Measurements from ENCODE around the gene PKNOX2. TPM values are rescaled to one million over a fixed set of nuclear protein-coding genes. Genes with fewer than 3 reads are reported as not detected.

The PKNOX2 gene
- total RNA-seq, 2 donors from 2014 or later: 4.0 to 6.9 TPM

GRCh38 chr11:125139778-125140177 is 24.8 kb upstream of the PKNOX2 start:
- WGBS, 2 experiments (ENCODE audit: insufficient coverage in 1 of 2, insufficient read length in 1 of 2): 50 to 71% methylated on average over 1 to 3 of the region's 3 CpGs
- Mint-ChIP-seq H3K27ac (no peak overlapping the region), H3K4me3 (no peak overlapping the region), H3K36me3 (ENCODE audit: low read depth) (no peaks in the 10 kb centered on the region), H3K9me3 (no peaks in the 10 kb centered on the region), H3K27me3 (ENCODE audit: insufficient read depth) (peaks cover 55% of the 10 kb centered on the region), H3K4me1 (peaks cover 30% of the 10 kb centered on the region)
- Histone ChIP-seq H3K4me1 (ENCODE audit: control insufficient read depth, insufficient read depth, low read length) (peaks cover 7% of the 10 kb centered on the region), H3K4me3 (ENCODE audit: low read length) (no peak overlapping the region), H3K9me3 (ENCODE audit: control insufficient read depth, low read length) (no peaks in the 10 kb centered on the region), H3K36me3 (ENCODE audit: control insufficient read depth, insufficient read depth, low read length) (no peaks in the 10 kb centered on the region), H3K9ac (ENCODE audit: extremely low read depth, low read length, poor library complexity, severe bottlenecking) (no peak overlapping the region), H3K27me3 (ENCODE audit: control insufficient read depth, insufficient read depth, low read length, poor library complexity, severe bottlenecking) (peaks cover 5% of the 10 kb centered on the region), H3K27ac (ENCODE audit: low read depth, low read length) (peak overlapping the region; percentile 76)
- TF ChIP-seq CTCF (conservative IDR thresholded peaks at IDR 0.05): no peak
- DNase-seq: no peak

- Mint-ChIP-seq H3K4me3 (no peak overlapping the region), H3K36me3 (ENCODE audit: low read depth) (no peaks in the 10 kb centered on the region), H3K4me1 (peaks cover 30% of the 10 kb centered on the region), H3K27ac (no peak overlapping the region), H3K27me3 (ENCODE audit: insufficient read depth) (peaks cover 57% of the 10 kb centered on the region), H3K9me3 (no peaks in the 10 kb centered on the region)
- peak; percentile 63 for DNase-seq
- Histone ChIP-seq H3K9me3 (ENCODE audit: control insufficient read depth, low read length) (no peaks in the 10 kb centered on the region), H3K4me1 (ENCODE audit: control insufficient read depth, insufficient read depth, low read length) (peaks cover 7% of the 10 kb centered on the region), H3K4me3 (ENCODE audit: low read length) (no peak overlapping the region), H3K9ac (ENCODE audit: extremely low read depth, low read length, poor library complexity, severe bottlenecking) (no peak overlapping the region), H3K27ac (ENCODE audit: low read depth, low read length) (peak overlapping the region; percentile 76), H3K27me3 (ENCODE audit: control insufficient read depth, insufficient read depth, low read length, poor library complexity, severe bottlenecking) (peaks cover 3% of the 10 kb centered on the region), H3K36me3 (ENCODE audit: control insufficient read depth, insufficient read depth, low read length) (no peaks in the 10 kb centered on the region)
- peak; percentile 15 for TF ChIP-seq CTCF (conservative IDR thresholded peaks at IDR 0.05)
- 62 to 100% methylated on average over 2 to 6 of the region's 8 CpGs for WGBS, 2 experiments (ENCODE audit: insufficient coverage in 1 of 2, insufficient read length in 1 of 2)
These were observed 24.3 kb upstream of the PKNOX2 start for GRCh38 chr11:125140233-125140632.

GRCh38 chr11:125141178-125141577 is 23.4 kb upstream of the PKNOX2 start:
- peak; percentile 61 for DNase-seq
- Histone ChIP-seq H3K4me1 (ENCODE audit: control insufficient read depth, insufficient read depth, low read length) (peaks cover 7% of the 10 kb centered on the region), H3K9me3 (ENCODE audit: control insufficient read depth, low read length) (no peaks in the 10 kb centered on the region), H3K27me3 (ENCODE audit: control insufficient read depth, insufficient read depth, low read length, poor library complexity, severe bottlenecking) (no peaks in the 10 kb centered on the region), H3K4me3 (ENCODE audit: low read length) (no peak overlapping the region), H3K27ac (ENCODE audit: low read depth, low read length) (no peak overlapping the region), H3K9ac (ENCODE audit: extremely low read depth, low read length, poor library complexity, severe bottlenecking) (no peak overlapping the region), H3K36me3 (ENCODE audit: control insufficient read depth, insufficient read depth, low read length) (no peaks in the 10 kb centered on the region)
- 40 to 50% methylated on average over 6 to 12 of the region's 12 CpGs for WGBS, 2 experiments (ENCODE audit: insufficient coverage in 1 of 2, insufficient read length in 1 of 2)
- H3K36me3 Mint-ChIP-seq (ENCODE audit: low read depth): no peaks in the 10 kb centered on the region
- H3K4me1 Mint-ChIP-seq: peaks cover 30% of the 10 kb centered on the region
- H3K27me3 Mint-ChIP-seq (ENCODE audit: insufficient read depth): peaks cover 54% of the 10 kb centered on the region
- no peak overlapping the region for H3K4me3 Mint-ChIP-seq
- no peak overlapping the region for H3K27ac Mint-ChIP-seq
- TF ChIP-seq CTCF (conservative IDR thresholded peaks at IDR 0.05): no peak
- H3K9me3 Mint-ChIP-seq: peaks cover under 1% of the 10 kb centered on the region

All from endodermal cell (in vitro differentiated cells).